GM19468 (cell line): ENCODE data around the gene YJU2.
"Not testable (repeated sequence)": the region's sequence is repeated elsewhere in the genome, so short reads cannot be mapped to it uniquely, and the experiment has no call there.

ENCODE experiments used
- ATAC-seq: cut with Tn5 transposase; IDR thresholded peaks from one replicate; pipeline ENCODE4 v1.9.1; 2021; ENCODE audit warnings: mild to moderate bottlenecking, moderate library complexity, moderate number of reproducible peaks; ENCODE audit not compliant: unreplicated experiment; ENCODE audit errors: extremely low read depth

YJU2 gene

DNA sequence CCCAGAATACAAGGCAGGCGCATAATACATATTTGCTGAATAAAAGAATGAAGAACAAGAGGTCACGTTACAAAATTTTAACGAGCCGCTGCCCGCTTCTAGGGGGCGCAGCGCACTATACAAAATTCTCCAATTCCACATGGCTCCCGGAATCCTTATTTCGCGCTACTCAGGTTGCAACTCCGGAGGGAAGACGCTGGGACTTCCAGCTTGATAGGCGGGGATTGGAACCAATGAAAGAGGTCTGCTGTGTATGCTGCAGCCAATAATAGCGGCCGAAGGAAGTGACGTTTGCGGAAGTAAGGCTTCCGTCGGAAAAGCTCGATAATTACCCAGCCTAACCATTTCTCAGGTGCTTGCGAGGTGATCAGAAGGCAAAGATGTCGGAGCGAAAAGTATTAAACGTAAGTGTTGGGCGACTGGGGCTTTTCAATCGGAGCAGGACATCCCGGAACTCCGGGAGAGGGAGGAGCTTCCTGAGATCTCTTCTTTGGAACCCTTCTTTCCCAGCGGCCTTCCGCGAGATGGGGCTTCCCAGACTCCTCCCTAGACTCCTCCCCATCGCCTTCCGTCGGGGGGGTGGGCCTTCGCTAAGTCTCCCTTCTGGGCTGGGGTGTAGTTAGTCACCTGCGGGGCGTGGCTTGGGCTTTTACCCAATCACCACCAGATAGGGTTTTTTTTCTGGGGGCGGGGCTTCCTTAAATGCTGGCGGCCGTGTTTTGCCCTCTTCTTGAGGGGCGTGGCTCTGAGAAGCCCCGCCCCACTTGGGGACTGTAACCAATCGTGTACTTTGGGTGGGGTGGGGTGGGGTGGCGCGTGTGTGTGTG, at the start of gene YJU2:
Gene YJU2 (plus strand): TSS at position 314 of the 827 bp plus-strand sequence. CDS start 67 bp downstream, at position 381.
- peak; percentile 71 for ATAC-seq

- ATAC-seq: no peak
These were observed 49.7 kb upstream of the YJU2 start for GRCh38 chr19:4197228-4197624.

- ATAC-seq: no peak
These were observed 49.0 kb upstream of the YJU2 start for GRCh38 chr19:4197625-4198466.

- ATAC-seq: no peak
These were observed 48.3 kb upstream of the YJU2 start for GRCh38 chr19:4198467-4199126.

DNA sequence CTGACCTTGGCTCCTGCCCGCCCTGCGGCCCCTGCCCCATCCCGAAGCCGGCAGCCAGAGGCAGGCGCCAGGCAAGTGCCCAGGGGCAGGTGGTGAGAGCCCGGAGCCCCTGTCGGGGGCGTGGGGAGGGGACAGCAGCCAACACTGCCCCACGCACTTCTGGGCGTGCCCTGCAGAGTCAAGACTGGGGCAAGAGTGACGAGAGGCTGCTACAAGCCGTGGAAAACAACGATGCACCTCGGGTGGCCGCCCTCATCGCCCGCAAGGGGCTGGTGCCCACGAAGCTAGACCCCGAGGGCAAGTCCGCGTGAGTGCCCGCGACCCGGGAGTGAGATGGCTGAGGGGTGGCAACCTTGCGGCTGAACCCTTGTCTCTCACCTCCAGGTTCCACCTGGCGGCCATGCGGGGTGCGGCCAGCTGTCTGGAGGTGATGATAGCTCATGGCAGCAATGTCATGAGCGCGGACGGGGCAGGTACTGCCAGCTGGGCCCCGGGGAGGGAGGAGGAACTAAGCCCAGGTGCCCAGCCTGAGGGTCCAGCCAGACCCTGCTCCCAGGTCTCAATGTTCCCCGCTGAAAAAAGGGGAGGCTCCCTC, 47.1 kb upstream of the YJU2 start:
- no peak for ATAC-seq

DNA sequence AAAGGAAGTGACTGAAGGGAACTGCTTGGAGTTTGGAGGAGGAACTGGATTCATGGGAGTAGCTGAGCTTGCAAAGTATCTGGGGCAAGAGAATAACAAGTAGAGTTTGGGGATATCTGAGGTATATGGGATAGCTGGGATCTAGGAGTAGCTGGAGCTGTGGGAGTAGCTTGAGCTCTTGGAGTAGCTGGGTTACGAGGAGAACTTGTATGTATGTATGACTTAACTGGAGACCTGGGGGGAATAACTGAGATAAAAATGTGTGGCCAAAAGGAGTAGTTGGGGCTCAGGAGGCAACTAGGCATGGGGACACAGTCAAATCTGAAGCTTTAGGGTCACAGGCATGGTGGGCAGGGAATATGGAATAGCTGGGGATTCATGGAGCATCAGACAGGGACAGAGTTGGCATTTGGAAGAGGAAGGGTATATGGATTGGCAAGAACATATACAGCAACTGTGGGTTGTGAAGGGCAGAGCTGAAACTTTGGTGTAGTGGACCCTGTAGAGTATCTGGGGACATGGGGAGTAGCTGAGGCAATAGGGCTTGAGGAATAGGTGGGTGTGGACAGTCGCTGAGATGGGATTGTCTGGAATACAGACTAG, 45.8 kb upstream of the YJU2 start:
- ATAC-seq: no peak

- no peak for ATAC-seq
These were observed 45.1 kb upstream of the YJU2 start for GRCh38 chr19:4201798-4202197.

- ATAC-seq: no peak
These were observed 39.9 kb upstream of the YJU2 start for GRCh38 chr19:4206818-4207484.

GRCh38 chr19:4208385-4209094, 38.3 kb upstream of the YJU2 start:
- ATAC-seq: no peak

DNA sequence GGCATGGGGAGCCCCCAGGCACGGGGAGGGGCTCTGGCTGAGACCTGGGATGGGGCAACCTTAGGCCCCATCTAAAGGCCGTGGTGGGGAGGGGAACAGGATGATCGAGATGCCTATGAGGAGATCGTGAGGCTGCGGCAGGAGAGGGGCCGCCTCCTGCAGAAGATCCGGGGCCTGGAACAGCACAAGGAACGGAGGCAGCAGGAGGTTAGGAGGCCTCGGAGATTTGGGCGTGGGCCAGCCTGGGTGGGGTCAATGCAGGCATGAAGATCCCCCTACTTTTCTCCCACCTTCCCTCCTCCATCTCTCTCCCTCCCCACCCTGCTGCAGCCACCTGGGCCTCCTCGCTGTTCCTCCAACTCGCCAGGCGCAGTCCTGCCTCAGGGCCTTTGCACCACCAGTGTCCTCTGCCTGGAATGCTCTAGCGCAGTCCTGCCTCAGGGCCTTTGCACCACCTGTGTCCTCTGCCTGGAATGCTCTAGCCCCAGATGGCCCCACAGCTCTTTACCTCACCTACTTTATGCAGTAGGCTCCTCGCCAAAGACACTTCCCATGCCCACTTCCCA, 36.6 kb upstream of the YJU2 start:
- ATAC-seq: no peak

DNA sequence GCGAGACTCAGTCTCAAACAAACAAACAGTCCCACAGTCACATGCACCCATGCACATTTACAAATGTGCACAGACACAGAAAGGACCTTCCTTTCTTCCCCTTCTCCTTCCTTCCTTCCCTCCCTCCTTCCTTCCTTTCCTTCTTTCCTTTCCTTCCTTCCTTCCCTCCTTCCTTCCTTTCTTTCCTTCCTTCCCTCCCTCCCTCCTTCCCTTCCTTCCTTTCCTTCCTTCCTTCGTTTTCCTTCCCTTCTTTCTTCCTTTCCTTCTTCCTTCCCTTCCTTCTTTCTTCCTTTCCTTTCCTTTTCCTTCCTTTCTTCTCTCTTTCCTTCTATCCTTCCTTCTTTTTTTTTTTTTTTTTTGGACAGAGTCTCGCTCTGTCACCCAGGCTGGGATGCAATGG, 33.8 kb upstream of the YJU2 start:
- no peak for ATAC-seq

DNA sequence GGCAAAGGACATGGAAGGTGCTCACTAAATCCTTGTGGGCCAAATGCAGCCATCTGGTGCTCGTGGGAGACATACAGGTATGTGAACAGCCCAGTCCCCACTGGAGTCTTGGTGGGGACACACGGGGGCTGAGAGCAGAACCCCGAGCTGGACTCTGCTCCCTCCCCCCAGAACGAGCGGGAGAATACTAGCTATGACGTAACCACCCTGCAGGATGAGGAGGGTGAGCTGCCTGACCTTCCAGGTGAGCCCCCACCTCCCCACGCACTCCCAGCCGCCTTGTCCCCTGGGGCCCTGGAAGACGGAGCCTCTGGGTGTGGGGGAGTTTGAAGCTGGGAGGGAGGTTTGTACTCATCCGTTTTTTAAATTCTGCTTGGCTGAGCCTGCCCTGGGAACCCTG, 31.1 kb upstream of the YJU2 start:
- no peak for ATAC-seq

- no peak for ATAC-seq
These were observed 30.0 kb upstream of the YJU2 start for GRCh38 chr19:4216846-4217245.

- ATAC-seq: no peak
These were observed 29.2 kb upstream of the YJU2 start for GRCh38 chr19:4217429-4218264.

DNA sequence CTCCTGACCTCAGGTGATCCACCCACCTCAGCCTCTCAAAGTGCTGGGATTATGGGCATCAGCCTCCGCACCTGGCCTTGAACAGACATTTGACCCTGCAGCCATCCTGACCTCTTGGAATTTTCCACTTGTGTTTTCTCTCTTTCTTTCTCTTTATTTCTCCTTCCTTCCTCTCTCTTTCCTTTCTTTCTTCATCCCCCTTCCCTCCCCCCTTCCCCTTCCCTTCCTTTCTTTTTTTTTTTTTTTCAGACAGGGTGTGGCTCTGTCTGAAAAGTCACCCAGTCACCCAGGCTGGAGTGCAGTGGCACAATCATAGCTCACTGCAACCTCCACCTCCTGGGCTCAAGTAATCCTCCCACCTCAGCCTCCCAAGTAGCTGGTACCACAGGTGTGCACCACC, 28.4 kb upstream of the YJU2 start:
- not testable (repeated sequence) for ATAC-seq

DNA sequence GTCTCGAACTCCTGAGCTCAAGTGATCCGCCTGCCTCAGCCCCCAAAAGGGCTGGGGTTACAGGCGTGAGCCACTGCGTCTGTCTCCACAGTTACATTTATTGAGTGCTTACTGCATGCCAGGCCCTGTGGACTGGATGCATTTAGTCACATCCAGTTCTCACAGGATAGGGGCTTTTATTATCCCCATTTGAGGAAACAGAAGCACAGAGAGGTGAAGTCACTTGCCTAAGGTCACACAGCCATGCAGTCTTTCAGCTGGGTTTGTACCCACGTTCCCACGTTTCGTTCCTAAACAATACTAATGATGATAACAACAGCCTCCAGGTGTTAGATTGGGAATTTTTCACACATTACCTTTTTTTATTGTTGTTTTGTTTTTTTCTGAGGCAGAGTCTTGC, 26.7 kb upstream of the YJU2 start:
- no peak for ATAC-seq

- no peak for ATAC-seq
These were observed 22.4 kb upstream of the YJU2 start for GRCh38 chr19:4224470-4224869.

GRCh38 chr19:4225885-4226284, 21.0 kb upstream of the YJU2 start:
- ATAC-seq: no peak
